HepG2 (cell line): ENCODE data around the gene TRPV4.

Experiments
- HDAC1 ChIP-seq: sonication (generic); formaldehyde crosslinking; IDR thresholded peaks from 2 replicates; pipeline ENCODE4 v1.5.1; 2020; ENCODE audit warnings: mild to moderate bottlenecking, missing genetic modification reagents
- POLR2A ChIP-seq, 2 experiments: IDR thresholded peaks; 2 replicates each; pipeline ENCODE4 v1.6.1; 2011; ENCODE audit warnings: low read depth in 2 of 2, low read length in 2 of 2, mild to moderate bottlenecking in 1 of 2, moderate library complexity in 1 of 2; ENCODE audit not compliant: insufficient read depth in 1 of 2
- TARDBP ChIP-seq: sonication (generic); formaldehyde crosslinking; IDR thresholded peaks from 2 replicates; pipeline ENCODE4 v1.8.0; 2022; ENCODE audit warnings: mild to moderate bottlenecking, missing genetic modification reagents
- ZNF207 ChIP-seq: fragments of 450-650 bp; IDR thresholded peaks from 2 replicates; pipeline ENCODE4 v1.6.1; 2016; ENCODE audit warnings: antibody characterized with exemption, borderline replicate concordance

DNA sequence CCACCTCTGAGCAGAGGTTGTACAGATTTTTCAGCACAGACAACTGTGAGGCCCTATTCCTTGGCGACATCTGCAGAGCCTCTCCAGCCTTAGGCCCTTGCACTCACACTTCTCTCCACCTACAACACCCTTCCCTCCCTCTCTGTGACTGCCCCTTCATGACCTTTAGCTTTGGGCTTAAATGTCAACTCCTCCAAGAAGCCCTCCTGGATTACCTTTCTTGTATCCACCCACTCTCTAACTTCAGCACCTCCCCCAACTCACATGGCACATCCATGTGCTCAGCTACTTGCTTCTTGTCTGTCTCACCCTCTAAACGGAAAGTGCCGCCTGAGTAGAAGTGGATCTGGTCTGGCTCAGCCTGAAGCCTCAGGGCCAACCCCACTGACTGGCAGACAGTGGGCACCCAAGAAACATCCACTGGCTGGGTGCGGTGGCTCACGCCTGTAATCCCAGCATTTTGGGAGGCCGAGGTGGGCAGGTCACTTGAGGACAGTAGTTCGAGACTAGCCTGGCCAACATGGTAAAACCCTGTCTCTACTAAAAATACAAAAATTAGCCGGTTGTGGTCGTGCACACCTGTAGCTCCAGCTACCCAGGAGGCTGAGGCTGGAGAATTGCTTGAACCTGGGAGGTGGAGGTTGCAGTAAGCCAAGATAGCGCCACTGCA lies 22.1 kb downstream of the TRPV4 start:
- TF ChIP-seq TARDBP (no peak), POLR2A (IDR thresholded peaks at IDR 0.05; ENCODE audit: insufficient read depth in 1 of 2, low read depth in 2 of 2, low read length in 2 of 2) (no peak), ZNF207 (no peak), HDAC1 (CRISPR knock-in tag) (no peak)
